Fibroblast of peridontal ligament (primary cell): ENCODE results near the gene RTL5.

ENCODE experiments used
- DNase-seq: peaks from one replicate; pipeline ENCODE4 v3.0.0-alpha.2; 2010; ENCODE audit errors: extremely low read depth

The RTL5 gene

DNA sequence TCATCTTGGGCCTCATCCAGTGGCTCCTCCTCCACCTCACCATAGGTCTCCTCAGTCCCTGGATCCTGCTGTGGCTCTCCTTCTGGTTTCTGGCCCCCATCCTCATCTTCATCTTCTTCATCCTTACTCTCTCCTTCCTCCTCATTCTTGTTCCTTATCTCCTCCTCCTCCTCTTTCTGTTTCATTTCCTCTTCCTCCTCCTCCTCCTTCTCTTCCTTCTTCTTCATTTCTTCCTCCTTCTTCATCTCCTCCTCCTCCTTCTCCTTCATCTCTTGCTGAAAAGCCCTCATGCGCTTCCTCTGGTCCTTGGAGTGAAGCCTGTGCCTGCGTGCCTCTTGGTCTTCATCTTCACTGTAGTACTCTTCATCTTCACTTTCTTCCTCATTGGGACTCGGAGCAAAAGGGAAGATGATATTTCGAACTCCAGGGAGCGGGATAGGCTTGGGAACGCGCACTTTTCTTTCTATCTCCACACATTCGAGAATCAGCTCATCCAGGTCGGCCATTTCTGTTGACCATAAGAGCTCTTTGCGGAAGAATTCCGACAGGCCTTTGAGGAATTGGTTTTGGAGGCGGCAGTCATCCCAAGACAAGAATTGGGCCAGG is 1.5 kb downstream of the RTL5 start:
- no peak for DNase-seq

DNA sequence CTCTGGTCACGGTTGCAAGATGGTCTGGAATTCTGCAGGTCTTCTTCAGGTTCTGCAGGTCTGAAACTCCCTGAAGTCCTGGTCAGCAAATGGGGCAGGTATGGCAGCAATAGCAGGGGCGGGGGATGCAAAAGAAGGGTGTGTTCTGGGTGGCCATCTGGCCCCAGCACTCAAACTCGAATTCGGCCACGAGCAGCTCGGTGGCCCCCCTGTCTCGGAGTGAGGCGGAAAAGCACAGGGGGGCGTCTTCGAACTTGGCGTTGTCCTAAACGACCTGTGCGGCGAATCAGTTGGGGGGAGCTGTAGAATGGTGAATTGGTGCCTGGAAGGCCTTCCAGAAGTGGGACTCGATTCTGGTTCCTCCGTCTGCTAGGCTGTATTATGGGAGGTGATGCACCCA is 2.1 kb downstream of the RTL5 start:
- DNase-seq, result no peak

GRCh38 chrX:72128881-72129280 is 2.8 kb downstream of the RTL5 start:
- no peak for DNase-seq

DNA sequence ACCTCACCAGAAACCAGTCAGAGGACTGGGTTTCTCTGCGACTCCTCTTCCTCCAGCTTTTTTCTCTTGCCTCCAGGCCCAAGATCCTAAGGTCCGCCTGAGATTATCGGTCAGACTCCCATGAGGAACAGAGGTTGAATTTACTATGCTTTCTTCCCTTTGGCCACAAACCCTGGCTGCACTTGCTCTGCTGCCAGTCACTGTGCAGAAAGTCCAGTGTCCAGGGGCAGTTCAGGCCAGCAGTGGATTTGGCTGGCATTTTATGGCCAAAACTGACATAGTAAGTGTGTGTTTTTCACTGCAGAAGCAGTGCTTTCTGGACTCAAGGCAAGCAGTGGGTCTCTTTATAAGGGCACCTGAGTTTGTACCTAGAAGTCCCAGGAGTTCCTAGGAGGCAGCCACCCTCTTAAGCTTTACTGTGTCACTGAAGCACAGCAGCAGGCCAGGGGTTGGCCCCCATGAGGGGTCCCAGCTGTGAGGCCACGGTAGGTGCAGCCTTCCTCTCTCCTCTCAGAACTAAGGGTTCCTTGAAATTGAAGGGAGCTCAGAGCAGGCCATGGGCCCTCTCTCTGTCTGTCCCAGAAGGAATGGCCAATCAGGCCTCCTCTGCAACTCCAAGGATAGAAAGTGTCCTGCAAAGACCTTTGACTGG is 3.4 kb downstream of the RTL5 start:
- no peak for DNase-seq

GRCh38 chrX:72127332-72127731 is 4.4 kb downstream of the RTL5 start:
- no peak for DNase-seq

GRCh38 chrX:72126539-72127140 is 5.1 kb downstream of the RTL5 start:
- DNase-seq, result peak; percentile 96

DNA sequence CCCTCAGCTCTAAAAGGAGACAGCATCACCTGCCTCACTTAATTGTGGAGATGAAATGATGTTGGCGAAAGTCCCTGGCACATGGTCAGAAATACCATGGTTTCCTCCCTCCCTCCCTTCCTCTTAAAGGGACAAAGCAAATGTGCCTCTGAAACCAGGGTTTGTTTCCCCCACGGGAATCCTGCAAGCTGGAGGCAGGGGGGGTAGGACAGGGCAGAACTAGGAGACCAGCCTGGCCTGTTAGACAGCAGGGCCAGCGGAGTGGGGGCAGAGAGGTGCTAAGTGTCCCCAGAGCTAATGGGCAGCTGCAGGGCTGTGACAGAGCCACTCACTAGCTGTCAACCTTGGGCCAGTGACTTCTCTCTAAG is 5.7 kb downstream of the RTL5 start:
- no peak for DNase-seq

DNA sequence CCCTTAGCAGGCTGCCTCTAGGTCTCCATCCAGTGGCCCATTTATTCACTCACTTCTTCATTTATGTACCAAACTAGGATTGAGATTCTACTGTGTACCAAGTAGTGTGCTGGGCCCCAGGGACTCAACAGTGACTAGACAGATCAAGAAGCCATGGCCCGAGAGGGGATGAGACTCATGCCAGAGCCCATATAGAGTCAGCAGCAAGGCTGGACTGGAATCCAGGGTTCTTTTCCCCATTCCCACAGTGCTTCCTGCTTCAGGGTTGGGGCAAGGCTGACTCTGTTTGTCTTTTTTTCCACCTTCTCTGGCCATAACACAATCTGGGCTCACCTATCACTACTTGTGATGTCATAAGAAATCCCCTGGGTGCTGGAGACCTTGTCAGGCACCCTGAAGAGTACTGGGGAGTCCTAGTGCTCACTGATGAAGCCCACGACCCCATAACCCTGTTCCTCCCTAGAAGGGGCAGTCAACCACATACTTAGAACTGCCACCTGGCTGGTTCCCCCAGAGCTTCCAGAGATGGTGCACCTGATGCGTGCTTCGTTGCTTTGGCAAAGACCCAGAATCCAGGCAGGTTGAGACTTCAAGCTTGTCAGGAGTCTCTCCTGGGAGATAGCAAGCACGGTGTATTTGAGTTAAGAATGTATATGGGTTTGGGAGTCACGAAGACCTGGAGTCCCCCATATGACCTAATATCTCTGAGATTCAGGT is 6.2 kb downstream of the RTL5 start:
- DNase-seq, result no peak

- DNase-seq, result no peak
Observed at GRCh38 chrX:72124540-72125201, 7.0 kb downstream of the RTL5 start.

- DNase-seq, result peak; percentile 45
Observed at GRCh38 chrX:72123471-72124185, 8.1 kb downstream of the RTL5 start.

DNA sequence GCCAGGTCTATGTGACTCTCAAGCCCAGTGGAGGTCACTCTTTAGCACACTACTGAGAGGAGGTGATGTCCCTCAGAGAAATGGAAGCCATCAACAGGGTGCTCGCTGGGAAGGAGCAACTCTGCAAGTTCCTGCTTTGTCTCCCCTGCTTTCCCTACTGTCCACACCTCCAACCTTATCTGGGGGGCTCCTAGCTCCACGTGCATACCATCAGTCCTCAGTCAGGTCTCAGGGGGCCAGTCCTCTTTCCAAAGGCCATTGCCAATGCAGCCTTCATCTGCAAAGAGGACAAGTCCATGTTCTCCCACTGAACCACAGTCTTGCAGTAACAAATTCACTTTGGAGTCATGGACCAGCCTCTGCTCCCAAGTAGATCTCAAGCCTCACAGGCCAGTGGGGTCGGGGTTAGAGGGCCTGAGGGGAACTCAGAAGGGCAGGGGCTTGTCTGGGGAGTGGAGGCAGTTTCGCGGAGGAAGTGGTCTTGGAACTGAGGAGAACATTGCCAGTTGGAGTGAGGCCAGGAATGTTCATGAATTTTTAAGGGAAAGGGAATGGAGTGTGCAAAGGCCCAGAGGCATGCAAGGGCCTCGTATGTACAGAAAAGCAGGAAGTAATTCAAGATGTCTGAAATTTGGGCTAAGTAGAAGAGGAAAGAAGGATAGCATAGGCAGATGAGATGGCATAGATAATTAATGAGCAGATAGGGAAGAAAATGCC is 8.9 kb downstream of the RTL5 start:
- no peak for DNase-seq

- peak; percentile 89 for DNase-seq
Observed at GRCh38 chrX:72121383-72121782, 10.3 kb downstream of the RTL5 start.

GRCh38 chrX:72120837-72121236 is 10.9 kb downstream of the RTL5 start:
- no peak for DNase-seq

GRCh38 chrX:72117636-72118210 is 14.0 kb downstream of the RTL5 start:
- DNase-seq, result peak; percentile 73

DNA sequence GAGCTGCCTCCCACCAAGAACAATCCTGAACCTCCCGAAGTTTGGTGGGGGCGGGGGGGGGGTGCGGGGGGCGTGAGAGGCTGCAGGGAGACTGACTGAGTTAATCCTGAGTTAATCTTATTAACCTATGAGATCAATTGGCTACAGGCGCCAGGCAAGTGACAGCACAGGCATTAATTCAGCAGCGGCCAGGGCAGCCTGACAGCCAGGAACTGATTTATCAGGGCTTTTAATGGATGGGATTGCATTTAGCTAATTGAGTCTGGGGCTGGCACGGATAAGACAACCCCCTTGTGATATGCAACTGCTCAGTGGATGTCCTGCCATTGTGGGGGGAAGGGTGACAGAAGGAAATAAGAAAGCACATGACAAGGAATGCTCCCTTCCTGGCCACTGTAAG is 16.3 kb downstream of the RTL5 start:
- DNase-seq, result no peak

GRCh38 chrX:72114807-72115206 is 16.9 kb downstream of the RTL5 start:
- no peak for DNase-seq

DNA sequence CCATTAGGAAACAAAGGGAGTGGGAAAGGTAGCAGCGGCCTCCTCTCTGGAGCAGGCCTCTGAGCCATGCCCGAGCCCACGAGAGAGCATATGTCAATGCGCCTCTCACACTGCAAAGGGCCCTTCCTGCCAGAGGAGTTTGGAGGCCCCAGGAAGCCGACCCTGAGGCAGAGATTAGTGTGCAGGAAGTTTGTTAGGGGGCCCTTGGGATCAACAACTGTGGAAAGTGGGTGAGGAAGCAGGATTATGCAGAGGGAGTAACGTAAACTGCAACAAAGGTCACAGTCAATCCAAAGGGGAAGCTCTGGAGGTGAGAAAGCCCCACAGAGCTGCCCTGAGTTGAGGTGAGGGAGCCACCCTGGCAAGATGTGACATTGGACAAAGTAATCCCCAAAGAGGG is 17.4 kb downstream of the RTL5 start:
- DNase-seq, result no peak

DNA sequence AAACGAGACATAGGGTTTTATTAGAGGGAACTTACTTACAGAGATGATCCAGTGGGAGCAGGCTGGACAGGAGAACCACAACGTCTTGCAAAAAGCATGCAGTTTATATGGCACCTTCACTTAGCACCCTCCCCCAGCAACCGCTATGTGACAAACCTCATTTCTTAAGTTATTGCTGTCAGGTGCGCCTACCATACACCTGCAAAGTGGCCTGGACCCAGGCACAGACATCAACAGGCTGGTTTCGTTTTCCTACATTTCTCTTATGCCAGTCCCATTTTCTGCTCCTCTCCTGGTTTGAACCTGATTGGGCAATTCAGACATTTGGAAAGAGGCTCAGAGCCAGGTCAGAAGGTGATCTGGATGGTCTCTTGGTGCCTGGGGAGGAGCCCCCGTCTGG is 18.3 kb downstream of the RTL5 start:
- no peak for DNase-seq

- DNase-seq, result no peak
Observed at GRCh38 chrX:72110876-72111708, 20.6 kb downstream of the RTL5 start.
